HG02870 (cell line): Measurements from ENCODE around the gene GALNT13.

Experiments
- ATAC-seq: cut with Tn5 transposase; IDR thresholded peaks from one replicate; pipeline ENCODE4 v1.9.1; 2021; ENCODE audit warnings: mild to moderate bottlenecking, moderate library complexity; ENCODE audit not compliant: unreplicated experiment

The GALNT13 gene

GRCh38 chr2:154394600-154394999 lies 522.9 kb downstream of the GALNT13 start:
- no peak for ATAC-seq

- ATAC-seq = no peak
Measured at GRCh38 chr2:154400563-154401290, 529.0 kb downstream of the GALNT13 start.

- ATAC-seq = peak; percentile 69
Measured at GRCh38 chr2:154402213-154402612, 530.5 kb downstream of the GALNT13 start.

- no peak for ATAC-seq
Measured at GRCh38 chr2:154403242-154403790, 531.6 kb downstream of the GALNT13 start.

GRCh38 chr2:154408786-154409185 lies 537.1 kb downstream of the GALNT13 start:
- ATAC-seq = no peak

- no peak for ATAC-seq
Measured at GRCh38 chr2:154422251-154422650, 550.5 kb downstream of the GALNT13 start.

- ATAC-seq = no peak
Measured at GRCh38 chr2:154425994-154426393, 554.3 kb downstream of the GALNT13 start.

GRCh38 chr2:154427453-154427852 lies 555.7 kb downstream of the GALNT13 start:
- ATAC-seq = no peak

GRCh38 chr2:154428022-154428421 lies 556.3 kb downstream of the GALNT13 start:
- ATAC-seq = no peak

GRCh38 chr2:154433010-154433409 lies 561.3 kb downstream of the GALNT13 start:
- ATAC-seq = no peak

GRCh38 chr2:154437104-154437503 lies 565.4 kb downstream of the GALNT13 start:
- no peak for ATAC-seq

- no peak for ATAC-seq
Measured at GRCh38 chr2:154439156-154439555, 567.4 kb downstream of the GALNT13 start.

GRCh38 chr2:154443919-154444318 lies 572.2 kb downstream of the GALNT13 start:
- ATAC-seq = no peak

GRCh38 chr2:154446324-154446723 lies 574.6 kb downstream of the GALNT13 start:
- ATAC-seq = no peak

- no peak for ATAC-seq
Measured at GRCh38 chr2:154447727-154448418, 576.2 kb downstream of the GALNT13 start.

GRCh38 chr2:154449951-154450658 lies 578.4 kb downstream of the GALNT13 start:
- ATAC-seq = no peak

GRCh38 chr2:154452471-154452870 lies 580.7 kb downstream of the GALNT13 start:
- ATAC-seq = no peak

- ATAC-seq = peak; percentile 60
Measured at GRCh38 chr2:154452906-154453493, 581.3 kb downstream of the GALNT13 start.

GRCh38 chr2:154455166-154455565 lies 583.4 kb downstream of the GALNT13 start:
- ATAC-seq = no peak

- ATAC-seq = no peak
Measured at GRCh38 chr2:154455866-154456265, 584.1 kb downstream of the GALNT13 start.

GRCh38 chr2:154457286-154457685 lies 585.6 kb downstream of the GALNT13 start:
- no peak for ATAC-seq
